Measurements from ENCODE around the gene NUDT2. TPM values are rescaled to one million over a fixed set of nuclear protein-coding genes. Genes with fewer than 3 reads are reported as not detected.

Gene NUDT2
- total RNA-seq, 2 donors from 2014 or later: 3.4 to 20.8 TPM

DNA sequence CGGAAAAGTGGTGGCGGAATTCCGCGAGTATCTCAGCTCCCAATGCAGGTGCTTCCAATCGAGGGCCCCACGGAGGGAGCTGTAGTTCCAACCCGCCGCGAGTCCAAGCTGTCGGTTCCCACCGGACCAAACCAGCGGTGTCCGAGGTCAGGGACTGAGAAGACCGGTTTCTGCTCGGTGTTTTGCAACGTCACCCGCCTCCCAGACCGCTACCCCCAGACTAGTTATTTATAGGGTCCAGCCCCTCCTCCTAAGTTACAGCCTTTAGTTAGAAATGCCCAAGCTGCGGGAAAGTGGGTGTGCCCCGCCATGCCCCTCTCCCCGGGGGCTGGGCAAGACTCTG is 48.0 kb downstream of the NUDT2 start:
- peak overlapping the region; percentile 51 to 59 for H3K27ac ChIP-seq
- TF ChIP-seq CTCF (IDR thresholded peaks at IDR 0.05): no peak
- H3K4me1 ChIP-seq (ENCODE audit: control insufficient read depth in 1 of 2, low read depth in 2 of 2): peaks cover 14 to 34% of the 10 kb centered on the region in 2 donors
- no peaks in the 10 kb centered on the region for H3K9me3 ChIP-seq
- no peaks in the 10 kb centered on the region for H3K27me3 ChIP-seq (replicated peaks; ENCODE audit: insufficient read depth)
- peaks cover 3% of the 10 kb centered on the region for H3K36me3 ChIP-seq
- ATAC-seq (ENCODE audit: insufficient number of reproducible peaks, low FRiP score, low read depth): no peak
- peak overlapping the region; percentile 79 for H3K4me3 ChIP-seq
- DNase-seq (ENCODE audit: low spot score): no peak

GRCh38 chr9:34378376-34379060 is 49.1 kb downstream of the NUDT2 start:
- DNase-seq (ENCODE audit: low spot score) (no peak), ATAC-seq (ENCODE audit: insufficient number of reproducible peaks, low FRiP score, low read depth) (no peak)
- H3K4me1 ChIP-seq (ENCODE audit: control insufficient read depth in 1 of 2, low read depth in 2 of 2): peaks cover 14 to 34% of the 10 kb centered on the region in 2 donors
- H3K27me3 ChIP-seq (replicated peaks; ENCODE audit: insufficient read depth): no peaks in the 10 kb centered on the region
- H3K36me3 ChIP-seq: no peaks in the 10 kb centered on the region
- no peaks in the 10 kb centered on the region for H3K9me3 ChIP-seq
- no peak overlapping the region for H3K4me3 ChIP-seq
- TF ChIP-seq CTCF (IDR thresholded peaks at IDR 0.05): no peak
- no peak overlapping the region for H3K27ac ChIP-seq

DNA sequence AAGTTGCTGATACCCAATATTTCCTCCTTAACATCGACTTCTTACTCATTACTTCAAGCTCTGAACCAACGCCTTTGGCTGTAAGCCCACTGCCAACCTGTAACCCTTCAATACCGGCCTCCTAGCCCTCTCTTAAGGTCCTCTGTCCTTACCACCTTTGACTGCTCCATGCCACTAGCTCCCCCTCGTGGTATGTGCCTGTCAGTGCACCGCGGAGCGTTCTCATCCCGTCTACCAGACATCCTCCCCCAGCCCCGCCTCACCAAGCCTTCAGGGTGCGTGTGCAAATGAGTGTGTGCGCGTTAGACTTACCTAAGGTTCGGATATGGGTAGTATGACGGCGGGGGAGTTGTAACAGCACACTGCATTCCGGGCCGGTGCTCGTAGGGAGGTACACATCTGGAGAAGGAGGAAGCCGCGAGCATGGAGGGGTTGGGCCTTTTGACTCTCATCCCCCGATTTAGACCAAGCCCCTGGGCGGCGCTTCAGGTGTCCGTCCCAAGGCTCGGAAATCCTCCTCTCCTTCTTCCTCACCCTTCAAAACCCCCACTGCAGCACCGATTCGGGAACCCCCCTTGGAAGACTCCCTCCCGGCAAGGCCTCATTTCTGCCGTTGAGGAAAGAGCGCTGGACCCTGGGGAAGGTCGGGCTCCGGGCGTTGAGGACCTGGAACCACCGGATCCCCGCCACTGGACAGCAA is 50.1 kb downstream of the NUDT2 start:
- DNase-seq (ENCODE audit: low spot score): peak; percentile 68
- H3K9me3 ChIP-seq: no peaks in the 10 kb centered on the region
- H3K4me3 ChIP-seq: peak overlapping the region; percentile 71
- TF ChIP-seq CTCF (IDR thresholded peaks at IDR 0.05): peak; percentile 99
- H3K4me1 ChIP-seq (ENCODE audit: control insufficient read depth in 1 of 2, low read depth in 2 of 2): peaks cover 14 to 34% of the 10 kb centered on the region in 2 donors
- no peaks in the 10 kb centered on the region for H3K36me3 ChIP-seq
- peak; percentile 60 for ATAC-seq (ENCODE audit: insufficient number of reproducible peaks, low FRiP score, low read depth)
- no peak overlapping the region for H3K27ac ChIP-seq
- H3K27me3 ChIP-seq (replicated peaks; ENCODE audit: insufficient read depth): no peaks in the 10 kb centered on the region

DNA sequence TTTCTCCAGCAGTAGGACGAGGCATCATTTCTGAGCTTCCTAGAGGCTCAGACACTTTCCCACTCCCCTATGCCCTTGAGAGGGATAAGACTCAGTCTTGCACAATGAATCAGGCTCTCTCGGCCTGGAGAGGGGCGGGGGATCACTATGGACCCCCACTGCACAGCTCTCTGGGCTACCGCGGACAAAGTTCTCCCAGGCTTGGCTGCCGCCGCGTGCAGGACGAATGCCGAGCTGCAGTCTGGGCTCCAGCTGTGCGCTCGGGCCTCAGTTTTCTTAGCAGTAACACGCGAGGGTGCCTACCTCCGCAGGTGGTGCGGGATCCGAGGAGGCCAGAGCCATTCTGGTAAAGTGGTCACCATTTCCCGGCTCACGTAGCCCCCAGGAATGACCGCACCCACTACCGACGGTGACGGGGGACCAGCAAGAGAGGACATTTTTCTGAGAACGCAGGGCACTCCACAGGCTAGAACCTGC is 50.7 kb downstream of the NUDT2 start:
- Histone ChIP-seq H3K4me1 (ENCODE audit: control insufficient read depth in 1 of 2, low read depth in 2 of 2) (peaks cover 14 to 33% of the 10 kb centered on the region in 2 donors), H3K4me3 (peak overlapping the region; percentile 71), H3K36me3 (no peaks in the 10 kb centered on the region), H3K27me3 (replicated peaks; ENCODE audit: insufficient read depth) (no peaks in the 10 kb centered on the region), H3K9me3 (no peaks in the 10 kb centered on the region), H3K27ac (no peak overlapping the region)
- ATAC-seq (ENCODE audit: insufficient number of reproducible peaks, low FRiP score, low read depth) (no peak), DNase-seq (ENCODE audit: low spot score) (no peak)
- no peak for TF ChIP-seq CTCF (IDR thresholded peaks at IDR 0.05)

DNA sequence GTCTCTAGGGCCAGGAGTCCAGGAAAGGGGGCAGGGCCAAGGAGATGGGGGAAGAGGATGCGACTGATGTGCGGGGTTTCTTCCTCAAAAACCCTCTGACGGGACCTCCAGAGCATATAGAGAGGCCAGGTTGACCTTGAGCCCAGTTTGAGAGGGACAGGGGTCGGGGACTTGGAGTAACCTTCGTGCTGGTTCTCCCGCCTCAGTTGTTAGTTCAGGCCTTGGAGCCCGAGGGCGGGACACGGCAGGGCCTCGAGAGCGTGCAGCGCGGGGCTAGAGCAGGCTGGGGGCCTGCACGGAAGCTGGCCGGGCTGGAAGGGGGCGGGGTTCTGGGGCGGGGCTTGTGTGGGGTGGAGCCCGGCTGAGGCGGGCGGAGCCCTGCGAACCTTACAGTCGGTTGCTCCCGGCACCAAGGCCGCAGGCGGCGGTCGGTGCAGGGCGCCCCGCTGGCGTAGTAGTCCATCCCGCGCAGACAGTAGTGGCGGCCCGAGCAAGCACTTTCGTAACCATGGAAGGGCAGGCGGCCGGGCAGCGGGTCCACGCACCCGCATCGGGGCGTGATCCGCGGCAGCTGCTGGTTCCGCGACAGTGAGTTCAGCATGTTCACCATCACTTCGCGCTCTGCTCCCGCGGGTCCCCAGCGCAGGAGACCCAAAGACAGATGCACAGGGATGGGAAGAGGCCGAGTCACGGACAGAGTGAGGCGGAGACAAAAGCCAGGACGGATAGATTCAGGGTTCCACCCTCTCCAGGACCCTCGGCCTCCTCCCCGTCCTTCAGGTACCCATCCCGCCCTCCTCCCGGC is 51.3 kb downstream of the NUDT2 start:
- Histone ChIP-seq H3K4me3 (peak overlapping the region; percentile 71), H3K9me3 (no peaks in the 10 kb centered on the region), H3K4me1 (ENCODE audit: control insufficient read depth in 1 of 2, low read depth in 2 of 2) (peaks cover 11 to 26% of the 10 kb centered on the region in 2 donors), H3K27ac (no peak overlapping the region), H3K36me3 (no peaks in the 10 kb centered on the region), H3K27me3 (replicated peaks; ENCODE audit: insufficient read depth) (no peaks in the 10 kb centered on the region)
- ATAC-seq (ENCODE audit: insufficient number of reproducible peaks, low FRiP score, low read depth) (no peak), DNase-seq (ENCODE audit: low spot score) (no peak)
- no peak for TF ChIP-seq CTCF (IDR thresholded peaks at IDR 0.05)

Data from thoracic aorta (tissue), 2 donors.